OCI-LY7 (cell line): ENCODE measurements around the gene DENND2D. TPM values are rescaled to one million over a fixed set of nuclear protein-coding genes. Genes with fewer than 3 reads are reported as not detected.

ENCODE experiments used
- BruUV-seq: library from RNA; stranded (reverse); fragments of 400-500 nt; replicated peaks from 2 replicates; lab custom pipeline; 2021; lab: Mats Ljungman, UMichigan
- CTCF ChIA-PET: fragments of 300-600 bp; sonication (Branson Sonifier 250); formaldehyde crosslinking; loops from one replicate; lab custom pipeline; 2022; ENCODE audit warnings: antibody characterized with exemption; ENCODE audit not compliant: unreplicated experiment; lab: Charles Lee
- POLR2A ChIA-PET: fragments of 300-600 bp; sonication (Branson Sonifier 250); formaldehyde crosslinking; loops from one replicate; lab custom pipeline; 2022; ENCODE audit warnings: antibody characterized with exemption; lab: Charles Lee
- DNase-seq: peaks from one replicate; pipeline ENCODE4 v3.0.0-alpha.2; 2015; ENCODE audit warnings: low spot score
- H2AFZ ChIP-seq: fragments of 200-600 bp; sonication (generic), shearing (Covaris generic); 2 replicates; pipeline ENCODE4 v1.6.1; 2014; ENCODE audit warnings: mild to moderate bottlenecking, antibody characterized with exemption, low read length, moderate library complexity
- H3K27ac ChIP-seq: fragments of 200-600 bp; sonication (generic); 2 replicates; pipeline ENCODE4 v1.5.1; 2014; ENCODE audit warnings: mixed run types, low read depth, mild to moderate bottlenecking, moderate library complexity, low read length, inconsistent platforms; ENCODE audit not compliant: poor library complexity, severe bottlenecking
- H3K36me3 ChIP-seq: fragments of 200-600 bp; sonication (generic); 2 replicates; pipeline ENCODE4 v1.6.1; 2014; ENCODE audit warnings: mild to moderate bottlenecking, antibody characterized with exemption, low read length, moderate library complexity, mixed read lengths; ENCODE audit not compliant: insufficient read depth
- H3K4me1 ChIP-seq: fragments of 200-600 bp; sonication (generic); 2 replicates; pipeline ENCODE4 v1.5.1; 2014; ENCODE audit warnings: mild to moderate bottlenecking, low read length; ENCODE audit not compliant: insufficient read depth, poor library complexity, severe bottlenecking
- H3K4me2 ChIP-seq: fragments of 200-600 bp; sonication (generic); 2 replicates; pipeline ENCODE4 v1.6.1; 2014; ENCODE audit warnings: mild to moderate bottlenecking, low read length
- H3K4me3 ChIP-seq: fragments of 200-600 bp; sonication (generic); 2 replicates; pipeline ENCODE4 v1.5.1; 2014; ENCODE audit warnings: mild to moderate bottlenecking, low read depth, low read length; ENCODE audit not compliant: poor library complexity, severe bottlenecking
- H3K79me2 ChIP-seq: fragments of 200-600 bp; sonication (generic); 2 replicates; pipeline ENCODE4 v1.6.1; 2016; ENCODE audit warnings: low read depth, mild to moderate bottlenecking, low read length, moderate library complexity, mixed read lengths; ENCODE audit not compliant: insufficient read depth
- H3K9me2 ChIP-seq: fragments of 200-600 bp; sonication (generic); 2 replicates; pipeline ENCODE4 v1.6.1; 2016; ENCODE audit warnings: mild to moderate bottlenecking, low read length, mixed read lengths; ENCODE audit not compliant: insufficient read depth
- H3K9me3 ChIP-seq: fragments of 200-600 bp; sonication (generic); 2 replicates; pipeline ENCODE4 v1.6.1; 2014; ENCODE audit warnings: mild to moderate bottlenecking, mixed run types, low read length, mixed read lengths
- H4K20me1 ChIP-seq: fragments of 200-600 bp; sonication (generic); 2 replicates; pipeline ENCODE4 v1.6.1; 2014; ENCODE audit warnings: mild to moderate bottlenecking, antibody characterized with exemption, low read length, moderate library complexity, mixed read lengths; ENCODE audit not compliant: insufficient read depth
- CTCF ChIP-seq: fragments of 200-600 bp; sonication (generic); conservative IDR thresholded peaks from 2 replicates; pipeline ENCODE4 v1.5.1; 2014; ENCODE audit warnings: mild to moderate bottlenecking, antibody characterized with exemption, low read length, moderate library complexity, mixed read lengths
- EZH2phosphoT487 ChIP-seq: fragments of 200-600 bp; sonication (generic); IDR thresholded peaks from 2 replicates; pipeline ENCODE4 v1.6.1; 2018; ENCODE audit warnings: low read depth, borderline replicate concordance, mild to moderate bottlenecking, mixed run types, antibody characterized with exemption, low read length, moderate library complexity, mixed read lengths
- intact Hi-C: fragments of 100-400 bp; cut with micrococcal nuclease; formaldehyde crosslinking; loops from one replicate; pipeline ENCODE4 v1.10.0; 2022; ENCODE audit not compliant: unreplicated experiment
- total RNA-seq, 2 experiments: library from RNA; depleted of rRNA in 1 of 2; stranded (reverse); fragments of >200 nt in 1 of 2; shearing (Covaris generic) in 1 of 2; gene quantifications; 2 replicates each; pipeline ENCODE4 v1.2.3, GENCODE V29; 2014 to 2022

The DENND2D gene
- total RNA-seq, 2 experiments from 2014 or later = 9.8 to 39.9 TPM

- ChIA-PET POLR2A (interaction anchor here (0.9 to 1.9 kb wide), 5 partner anchors 9 to 32 kb away, joined by 3 to 5 read pairs (median 4); no protein-coding TSS in a partner anchor), CTCF (interaction anchor here (1.1 kb wide), 1 partner anchor 37 kb away, joined by 3 read pairs; no protein-coding TSS in a partner anchor)
- Histone ChIP-seq H3K36me3 (peaks cover 96% of the 10 kb centered on the region), H2AFZ (no peak overlapping the region), H3K27ac (no peak overlapping the region), H3K4me1 (no peaks in the 10 kb centered on the region), H3K9me3 (no peaks in the 10 kb centered on the region), H3K9me2 (no peaks in the 10 kb centered on the region), H3K79me2 (no peaks in the 10 kb centered on the region), H4K20me1 (no peaks in the 10 kb centered on the region), H3K4me3 (no peak overlapping the region), H3K4me2 (no peak overlapping the region)
- DNase-seq = no peak
- TF ChIP-seq EZH2phosphoT487 = no peak
- no peak for TF ChIP-seq CTCF
- intact Hi-C loops = loop anchor here (5.0 kb wide), 1 partner anchor 150 kb away; no protein-coding TSS in a partner anchor
- no TSS peak for BruUV-seq
Measured at GRCh38 chr1:111182052-111182451, 18.4 kb downstream of the DENND2D start.

- BruUV-seq = no TSS peak
- H3K36me3 ChIP-seq = peaks cover 96% of the 10 kb centered on the region
- H3K4me1 ChIP-seq = peaks cover 4% of the 10 kb centered on the region
- no peak overlapping the region for H3K4me2 ChIP-seq
- CTCF ChIA-PET = no interaction called here
- H3K79me2 ChIP-seq = no peaks in the 10 kb centered on the region
- intact Hi-C loops = loop anchor here (5.0 kb wide), 1 partner anchor 152 kb away; no protein-coding TSS in a partner anchor
- POLR2A ChIA-PET = interaction anchor here (0.6 to 1.0 kb wide), 2 partner anchors 10 to 1221 kb away, joined by 5 to 6 read pairs; no protein-coding TSS in a partner anchor
- no peak for DNase-seq
- no peaks in the 10 kb centered on the region for H3K9me2 ChIP-seq
- no peak overlapping the region for H3K4me3 ChIP-seq
- no peaks in the 10 kb centered on the region; the same call in 1 of the 2 replicates for H4K20me1 ChIP-seq
- H3K27ac ChIP-seq = no peak overlapping the region
- TF ChIP-seq EZH2phosphoT487 (no peak), CTCF (no peak)
- no peaks in the 10 kb centered on the region for H3K9me3 ChIP-seq
- H2AFZ ChIP-seq = no peak overlapping the region
Measured at GRCh38 chr1:111179968-111180533, 20.4 kb downstream of the DENND2D start.

- intact Hi-C loops = no loop called here
- Histone ChIP-seq H3K36me3 (peaks cover 98% of the 10 kb centered on the region), H3K27ac (no peak overlapping the region), H3K4me2 (no peak overlapping the region), H3K4me1 (peaks cover 11% of the 10 kb centered on the region), H3K4me3 (no peak overlapping the region), H2AFZ (no peak overlapping the region), H3K9me2 (no peaks in the 10 kb centered on the region), H3K79me2 (peaks cover 5% of the 10 kb centered on the region; the same call in 1 of the 2 replicates), H3K9me3 (no peaks in the 10 kb centered on the region), H4K20me1 (no peaks in the 10 kb centered on the region; the same call in 1 of the 2 replicates)
- ChIA-PET POLR2A (no interaction called here), CTCF (no interaction called here)
- BruUV-seq = no TSS peak
- no peak for TF ChIP-seq CTCF
- TF ChIP-seq EZH2phosphoT487 = no peak
- DNase-seq = no peak
Measured at GRCh38 chr1:111176678-111177077, 23.8 kb downstream of the DENND2D start.
